Central memory CD4-positive, alpha-beta T cell (primary cell): ENCODE results near the gene GPC3.

Source experiments
- DNase-seq: peaks from one replicate; pipeline ENCODE4 v3.0.0; 2022

Gene GPC3

GRCh38 chrX:133965321-133965720 lies 20.1 kb downstream of the GPC3 start:
- no peak for DNase-seq

- DNase-seq: no peak
These were observed 24.3 kb downstream of the GPC3 start for GRCh38 chrX:133961046-133961445.

GRCh38 chrX:133959972-133960371 lies 25.4 kb downstream of the GPC3 start:
- DNase-seq: no peak

GRCh38 chrX:133958997-133959688 lies 26.3 kb downstream of the GPC3 start:
- no peak for DNase-seq

GRCh38 chrX:133956570-133957340 lies 28.6 kb downstream of the GPC3 start:
- no peak for DNase-seq

GRCh38 chrX:133953785-133954355 lies 31.5 kb downstream of the GPC3 start:
- DNase-seq: no peak

- DNase-seq: no peak
These were observed 32.3 kb downstream of the GPC3 start for GRCh38 chrX:133953078-133953477.

- DNase-seq: no peak
These were observed 34.3 kb downstream of the GPC3 start for GRCh38 chrX:133951098-133951497.

- DNase-seq: no peak
These were observed 35.2 kb downstream of the GPC3 start for GRCh38 chrX:133950214-133950613.

GRCh38 chrX:133948895-133949294 lies 36.5 kb downstream of the GPC3 start:
- no peak for DNase-seq

- DNase-seq: no peak
These were observed 37.4 kb downstream of the GPC3 start for GRCh38 chrX:133947996-133948395.

GRCh38 chrX:133947022-133947421 lies 38.4 kb downstream of the GPC3 start:
- no peak for DNase-seq

- DNase-seq: no peak
These were observed 41.9 kb downstream of the GPC3 start for GRCh38 chrX:133943507-133943906.

- no peak for DNase-seq
These were observed 45.6 kb downstream of the GPC3 start for GRCh38 chrX:133939655-133940302.

- no peak for DNase-seq
These were observed 46.9 kb downstream of the GPC3 start for GRCh38 chrX:133938530-133938929.

GRCh38 chrX:133937022-133937421 lies 48.4 kb downstream of the GPC3 start:
- DNase-seq: no peak

- no peak for DNase-seq
These were observed 50.3 kb downstream of the GPC3 start for GRCh38 chrX:133935076-133935475.

- no peak for DNase-seq
These were observed 52.1 kb downstream of the GPC3 start for GRCh38 chrX:133933316-133933715.

- no peak for DNase-seq
These were observed 55.4 kb downstream of the GPC3 start for GRCh38 chrX:133929836-133930464.

GRCh38 chrX:133928365-133928764 lies 57.0 kb downstream of the GPC3 start:
- no peak for DNase-seq

- no peak for DNase-seq
These were observed 58.6 kb downstream of the GPC3 start for GRCh38 chrX:133926809-133927208.

GRCh38 chrX:133926099-133926498 lies 59.3 kb downstream of the GPC3 start:
- no peak for DNase-seq

GRCh38 chrX:133924548-133924947 lies 60.8 kb downstream of the GPC3 start:
- DNase-seq: no peak
